Stimulated activated CD8-positive, alpha-beta memory T cell treated with anti-CD3 and anti-CD28 coated beads, Interleukin-7, amount 100 ng/mL, for 4 hours (primary cell): ENCODE results near the gene PRKCSH.

Experiments used
- DNase-seq, 2 donors: peaks; one replicate each; pipeline ENCODE4 v3.0.0-alpha.2; 2020; ENCODE audit warnings: low read depth in 2 of 2

The PRKCSH gene

DNA sequence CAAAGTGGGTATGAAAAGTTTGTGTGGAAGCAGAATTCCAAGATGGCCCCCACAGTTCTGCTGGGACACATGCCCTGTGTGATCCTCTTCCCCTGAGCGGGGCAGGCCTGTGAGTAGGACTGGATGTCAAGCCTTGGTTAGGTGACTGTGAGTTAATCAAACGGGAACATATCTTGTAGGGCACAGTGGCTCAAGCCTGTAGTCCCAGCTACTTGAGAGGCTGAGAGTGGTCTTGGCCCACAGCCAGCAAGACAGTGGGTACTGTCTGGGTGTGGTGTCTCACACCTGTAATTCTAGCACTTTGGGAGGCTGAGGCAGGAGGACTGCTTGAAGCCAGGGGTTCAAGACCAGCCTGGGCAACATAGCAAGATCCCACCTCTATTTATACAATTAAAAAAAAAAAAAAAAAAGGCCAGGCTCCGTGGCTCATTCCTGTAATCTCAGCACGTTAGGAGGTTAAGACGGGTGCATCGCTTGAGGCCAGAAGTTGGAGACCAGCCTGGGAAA is 63.8 kb downstream of the PRKCSH start:
- no peak for DNase-seq

DNA sequence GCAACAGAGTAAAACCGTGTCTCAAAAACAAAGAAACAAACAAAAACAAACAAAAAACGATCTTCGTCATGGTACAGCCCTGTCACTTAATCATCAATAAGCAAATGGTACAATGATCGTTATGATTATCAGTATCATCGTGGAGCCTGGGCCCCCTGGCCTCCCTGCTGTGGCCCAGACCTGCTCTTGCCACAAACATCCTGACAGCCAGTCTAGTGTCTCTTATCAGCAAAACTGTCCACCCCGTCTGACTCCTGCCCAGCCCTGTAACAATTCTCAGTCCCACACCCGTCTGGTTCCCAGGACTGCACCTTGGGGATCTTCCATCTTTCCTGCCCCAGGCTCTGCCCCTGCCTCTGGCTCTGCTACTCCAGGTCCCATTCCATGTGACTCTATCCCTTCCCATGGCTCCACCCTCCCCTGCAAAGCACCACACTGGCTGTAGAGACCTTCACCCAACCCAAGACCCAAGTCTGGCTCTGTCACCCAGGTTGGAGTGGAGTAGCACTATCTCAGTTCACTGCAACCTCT is 64.5 kb downstream of the PRKCSH start:
- no peak for DNase-seq
